ENCODE results near the gene YTHDF2. TPM values are rescaled to one million over a fixed set of nuclear protein-coding genes. Genes with fewer than 3 reads are reported as not detected.

YTHDF2 gene
- total RNA-seq, 2 donors from 2014 or later, result 31.5 to 37.8 TPM

DNA sequence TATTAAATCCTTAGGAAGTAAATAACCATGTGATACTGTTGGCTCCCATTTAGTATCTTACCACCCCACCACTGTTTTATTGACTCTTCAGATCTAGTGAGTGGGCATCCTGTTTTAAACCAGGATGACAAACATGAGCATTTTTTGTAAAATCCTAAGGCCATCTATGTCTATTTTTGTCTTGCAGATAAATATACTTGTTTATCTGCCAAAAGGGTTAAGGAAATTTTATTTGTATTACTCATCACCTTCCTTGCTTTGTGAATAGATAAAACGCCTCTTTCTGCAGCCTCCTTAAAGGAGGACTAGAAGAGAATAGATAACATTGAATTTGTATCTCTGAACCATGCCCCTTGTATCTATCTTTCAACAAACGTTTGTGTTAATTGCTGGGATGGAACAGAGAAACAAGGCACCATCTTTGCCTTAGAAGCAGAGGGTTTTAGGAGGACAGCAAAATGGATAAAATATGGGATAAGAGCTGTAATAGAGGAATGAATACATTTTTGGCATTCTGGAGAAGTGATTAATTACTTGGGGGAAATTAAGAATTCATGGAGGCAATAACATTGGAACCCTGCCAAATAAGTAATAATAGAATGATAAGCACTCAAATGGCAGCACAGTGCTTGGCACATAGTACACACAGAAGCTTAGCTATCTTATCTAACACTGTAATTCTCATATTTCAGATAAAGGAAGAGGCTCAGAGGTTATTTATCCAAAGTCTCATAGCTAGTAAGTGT is 14.7 kb downstream of the YTHDF2 start:
- Histone ChIP-seq H3K4me3 (no peak overlapping the region), H3K27me3 (no peaks in the 10 kb centered on the region), H3K27ac (no peak overlapping the region), H3K36me3 (no peaks in the 10 kb centered on the region), H3K9me3 (no peaks in the 10 kb centered on the region), H3K4me1 (peaks cover 0 to 78% of the 10 kb centered on the region in 2 donors)
- DNase-seq (ENCODE audit: low spot score), result no peak
- TF ChIP-seq, protein P1, sequence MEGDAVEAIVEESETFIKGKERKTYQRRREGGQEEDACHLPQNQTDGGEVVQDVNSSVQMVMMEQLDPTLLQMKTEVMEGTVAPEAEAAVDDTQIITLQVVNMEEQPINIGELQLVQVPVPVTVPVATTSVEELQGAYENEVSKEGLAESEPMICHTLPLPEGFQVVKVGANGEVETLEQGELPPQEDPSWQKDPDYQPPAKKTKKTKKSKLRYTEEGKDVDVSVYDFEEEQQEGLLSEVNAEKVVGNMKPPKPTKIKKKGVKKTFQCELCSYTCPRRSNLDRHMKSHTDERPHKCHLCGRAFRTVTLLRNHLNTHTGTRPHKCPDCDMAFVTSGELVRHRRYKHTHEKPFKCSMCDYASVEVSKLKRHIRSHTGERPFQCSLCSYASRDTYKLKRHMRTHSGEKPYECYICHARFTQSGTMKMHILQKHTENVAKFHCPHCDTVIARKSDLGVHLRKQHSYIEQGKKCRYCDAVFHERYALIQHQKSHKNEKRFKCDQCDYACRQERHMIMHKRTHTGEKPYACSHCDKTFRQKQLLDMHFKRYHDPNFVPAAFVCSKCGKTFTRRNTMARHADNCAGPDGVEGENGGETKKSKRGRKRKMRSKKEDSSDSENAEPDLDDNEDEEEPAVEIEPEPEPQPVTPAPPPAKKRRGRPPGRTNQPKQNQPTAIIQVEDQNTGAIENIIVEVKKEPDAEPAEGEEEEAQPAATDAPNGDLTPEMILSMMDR (IDR thresholded peaks at IDR 0.05), result no peak

DNA sequence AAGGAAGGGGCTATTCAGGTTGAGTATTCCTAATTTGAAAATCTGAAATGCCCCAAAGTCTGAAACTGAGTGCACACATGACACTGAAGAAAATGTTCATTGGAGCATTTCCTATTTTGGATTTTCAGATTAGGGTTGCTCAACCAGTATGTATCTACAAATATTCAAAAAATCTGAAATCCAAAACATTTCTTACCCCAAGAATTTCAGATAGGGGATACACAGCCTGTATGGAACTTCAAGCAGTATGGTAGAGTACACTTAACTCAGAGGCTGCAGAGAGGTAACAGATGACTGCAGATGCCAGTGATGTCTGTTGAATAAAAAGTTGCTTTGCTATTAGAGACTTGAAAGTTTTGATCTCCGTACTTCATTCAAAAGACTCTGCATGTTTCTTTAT is 19.0 kb downstream of the YTHDF2 start:
- peaks cover 5% of the 10 kb centered on the region for H3K36me3 ChIP-seq
- H3K27ac ChIP-seq, result no peak overlapping the region
- no peak for DNase-seq (ENCODE audit: low spot score)
- TF ChIP-seq, protein P1 (IDR thresholded peaks at IDR 0.05), result no peak
- H3K27me3 ChIP-seq, result no peaks in the 10 kb centered on the region
- H3K9me3 ChIP-seq, result no peaks in the 10 kb centered on the region
- H3K4me1 ChIP-seq, result peaks cover 0 to 60% of the 10 kb centered on the region in 2 donors
- no peak overlapping the region for H3K4me3 ChIP-seq

DNA sequence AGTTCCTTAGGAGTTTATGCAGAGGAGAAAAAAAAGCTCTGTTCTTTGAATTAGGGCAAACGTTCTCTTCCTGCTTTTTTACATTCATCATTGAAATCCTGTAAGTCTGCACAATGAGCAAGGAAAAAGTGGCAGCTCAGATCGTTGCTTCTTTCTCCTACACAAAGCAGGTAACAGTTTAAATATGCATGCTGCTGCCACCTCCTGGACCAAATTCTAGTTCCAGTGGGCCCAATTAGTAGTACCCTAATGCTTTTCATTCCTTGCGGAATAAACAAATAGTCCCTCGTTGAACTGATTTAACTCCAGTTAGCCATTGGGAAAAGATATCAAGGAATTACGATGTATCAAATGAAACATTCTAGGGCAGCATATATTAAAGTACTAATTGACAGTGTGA is 20.1 kb downstream of the YTHDF2 start:
- Histone ChIP-seq H3K4me1 (peaks cover 0 to 48% of the 10 kb centered on the region in 2 donors), H3K36me3 (peaks cover 8% of the 10 kb centered on the region)

DNA sequence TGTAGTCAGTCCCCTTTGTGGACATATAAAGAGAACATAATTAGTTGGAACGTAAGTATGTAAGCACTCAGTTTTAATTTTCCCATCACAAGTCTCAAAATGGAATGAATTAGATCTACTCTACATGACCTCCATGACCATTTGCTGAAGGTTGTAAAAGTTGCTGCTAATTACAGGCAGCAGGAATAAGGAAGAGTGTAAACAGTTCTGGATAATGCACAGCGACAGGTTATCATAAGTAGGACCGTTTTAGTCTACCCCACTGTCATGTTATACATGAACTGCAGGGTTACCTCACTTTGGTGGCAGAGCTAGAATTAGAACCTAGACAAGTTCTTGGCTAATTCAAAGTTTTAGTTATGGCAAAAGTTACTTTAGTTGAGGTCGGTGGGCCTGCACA is 21.7 kb downstream of the YTHDF2 start:
- no peak overlapping the region for H3K27ac ChIP-seq
- no peak overlapping the region for H3K4me3 ChIP-seq
- no peaks in the 10 kb centered on the region for H3K27me3 ChIP-seq
- H3K9me3 ChIP-seq, result no peaks in the 10 kb centered on the region
- TF ChIP-seq, protein P1 (IDR thresholded peaks at IDR 0.05), result no peak
- H3K4me1 ChIP-seq, result peaks cover 0 to 40% of the 10 kb centered on the region in 2 donors
- H3K36me3 ChIP-seq, result peaks cover 8% of the 10 kb centered on the region
- DNase-seq (ENCODE audit: low spot score), result no peak

More for the DNA sequence above, 20.1 kb downstream of the YTHDF2 start:
- H3K27me3 ChIP-seq, result no peaks in the 10 kb centered on the region
- H3K27ac ChIP-seq, result no peak overlapping the region
- no peak overlapping the region for H3K4me3 ChIP-seq
- TF ChIP-seq, protein P1 (IDR thresholded peaks at IDR 0.05), result peak in 1 of 2 donors; percentile 43
- H3K9me3 ChIP-seq, result no peaks in the 10 kb centered on the region
- no peak for DNase-seq (ENCODE audit: low spot score)

DNA sequence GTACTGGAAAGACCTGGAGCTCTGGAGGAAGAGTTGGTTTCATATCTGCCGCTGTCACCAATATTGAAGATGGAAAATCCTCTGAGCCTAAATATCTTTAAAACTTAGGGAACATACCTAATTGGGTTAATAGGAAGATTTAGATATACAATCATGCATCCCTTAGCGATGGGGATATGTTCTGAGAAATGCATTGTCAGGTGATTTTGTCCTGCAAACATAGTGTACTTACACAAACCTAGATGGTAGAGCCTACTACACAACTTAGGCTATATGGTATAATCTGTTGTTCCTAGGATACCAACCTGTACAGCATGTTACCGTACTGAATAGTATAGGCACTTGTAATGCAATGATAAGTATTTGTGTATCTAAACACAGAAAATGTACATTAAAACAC is 22.5 kb downstream of the YTHDF2 start:
- H3K4me1 ChIP-seq, result peaks cover 0 to 31% of the 10 kb centered on the region in 2 donors
- H3K4me3 ChIP-seq, result no peak overlapping the region
- DNase-seq (ENCODE audit: low spot score), result no peak
- no peaks in the 10 kb centered on the region for H3K9me3 ChIP-seq
- H3K27me3 ChIP-seq, result no peaks in the 10 kb centered on the region
- peaks cover 8% of the 10 kb centered on the region for H3K36me3 ChIP-seq
- H3K27ac ChIP-seq, result no peak overlapping the region
- TF ChIP-seq, protein P1 (IDR thresholded peaks at IDR 0.05), result no peak

DNA sequence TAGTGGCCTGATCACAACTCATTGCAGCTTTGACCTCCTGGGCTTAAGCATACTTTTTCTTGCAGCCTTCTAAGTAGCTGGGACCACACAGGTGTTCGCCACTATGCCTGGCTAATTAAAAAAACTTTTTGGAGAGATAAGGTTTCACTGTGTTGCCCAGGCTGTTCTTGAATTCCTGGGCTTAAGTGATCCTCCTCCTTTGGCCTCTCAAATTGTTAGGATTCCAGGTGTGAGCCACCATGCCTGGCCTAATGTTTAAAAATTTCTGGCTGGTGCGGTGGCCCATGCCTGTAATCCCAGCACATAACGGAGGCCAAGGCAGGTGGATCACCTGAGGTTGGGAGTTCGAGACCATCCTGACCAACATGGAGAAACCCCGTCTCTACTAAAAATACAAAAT is 24.4 kb downstream of the YTHDF2 start:
- Histone ChIP-seq H3K4me3 (no peak overlapping the region), H3K27ac (no peak overlapping the region), H3K9me3 (no peaks in the 10 kb centered on the region), H3K36me3 (peaks cover 8% of the 10 kb centered on the region), H3K27me3 (no peaks in the 10 kb centered on the region), H3K4me1 (peaks cover 0 to 12% of the 10 kb centered on the region in 2 donors)
- DNase-seq (ENCODE audit: low spot score), result no peak
- TF ChIP-seq, protein P1 (IDR thresholded peaks at IDR 0.05), result no peak
